ENCODE measurements around the gene B3GAT1.

B3GAT1 gene

GRCh38 chr11:134370526-134371435 lies 41.3 kb downstream of the B3GAT1 start:
- DNase-seq = no peak

- DNase-seq = no peak
Observed at GRCh38 chr11:134369656-134370525, 42.2 kb downstream of the B3GAT1 start.

GRCh38 chr11:134367781-134368180 lies 44.3 kb downstream of the B3GAT1 start:
- no peak for DNase-seq

- no peak for DNase-seq
Observed at GRCh38 chr11:134366254-134366653, 45.8 kb downstream of the B3GAT1 start.

GRCh38 chr11:134365011-134365925 lies 46.8 kb downstream of the B3GAT1 start:
- no peak for DNase-seq

GRCh38 chr11:134364261-134364660 lies 47.8 kb downstream of the B3GAT1 start:
- no peak for DNase-seq

GRCh38 chr11:134363592-134363991 lies 48.5 kb downstream of the B3GAT1 start:
- DNase-seq = no peak

- no peak for DNase-seq
Observed at GRCh38 chr11:134363161-134363560, 48.9 kb downstream of the B3GAT1 start.

GRCh38 chr11:134362192-134362901 lies 49.7 kb downstream of the B3GAT1 start:
- DNase-seq = no peak

GRCh38 chr11:134361661-134362060 lies 50.4 kb downstream of the B3GAT1 start:
- no peak for DNase-seq

GRCh38 chr11:134360050-134360835 lies 51.8 kb downstream of the B3GAT1 start:
- DNase-seq = peak; percentile 56 to 67

- DNase-seq = no peak
Observed at GRCh38 chr11:134359646-134360045, 52.4 kb downstream of the B3GAT1 start.

GRCh38 chr11:134358856-134359490 lies 53.1 kb downstream of the B3GAT1 start:
- no peak for DNase-seq

GRCh38 chr11:134358165-134358855 lies 53.7 kb downstream of the B3GAT1 start:
- no peak for DNase-seq

GRCh38 chr11:134357545-134357839 lies 54.5 kb downstream of the B3GAT1 start:
- no peak for DNase-seq

GRCh38 chr11:134356656-134357544 lies 55.1 kb downstream of the B3GAT1 start:
- no peak for DNase-seq

- no peak for DNase-seq
Observed at GRCh38 chr11:134355656-134356055, 56.4 kb downstream of the B3GAT1 start.

GRCh38 chr11:134355136-134355535 lies 56.9 kb downstream of the B3GAT1 start:
- DNase-seq = no peak

GRCh38 chr11:134352111-134352510 lies 59.9 kb downstream of the B3GAT1 start:
- DNase-seq = no peak

All from stimulated activated CD4-positive, alpha-beta T cell treated with anti-CD3 and anti-CD28 coated beads, Interleukin-4, amount 100 ng/mL, for 4 hours (primary cell).